Spinal cord (tissue), 10 donors: Measurements from ENCODE around the gene USF2. TPM values are rescaled to one million over a fixed set of nuclear protein-coding genes. Genes with fewer than 3 reads are reported as not detected.
"Not testable (repeated sequence)": the region's sequence is repeated elsewhere in the genome, so short reads cannot be mapped to it uniquely, and the experiment has no call there.

ENCODE experiments used
- DNase-seq, 6 donors: peaks; one replicate each; pipeline versions ENCODE4 v3.0.0 to v3.0.0-alpha.2; 2013 to 2015; ENCODE audit warnings: low spot score in 6 of 6, low read depth in 4 of 6
- H3K27ac ChIP-seq: one replicate; pipeline ENCODE4 v1.5.1; 2013; ENCODE audit warnings: low read depth, low read length, control low read depth
- H3K27me3 ChIP-seq: one replicate; pipeline ENCODE4 v1.6.1; 2013; ENCODE audit warnings: low read length; ENCODE audit not compliant: control insufficient read depth, insufficient read depth
- H3K36me3 ChIP-seq: one replicate; pipeline ENCODE4 v1.6.1; 2013; ENCODE audit warnings: low read length; ENCODE audit not compliant: control insufficient read depth, insufficient read depth
- H3K4me1 ChIP-seq: one replicate; pipeline ENCODE4 v1.6.1; 2013; ENCODE audit warnings: low read length; ENCODE audit not compliant: control insufficient read depth, insufficient read depth
- H3K4me3 ChIP-seq: one replicate; pipeline ENCODE4 v1.5.1; 2013; ENCODE audit warnings: low read depth, low read length, control low read depth
- H3K9me3 ChIP-seq: one replicate; pipeline ENCODE4 v1.6.1; 2013; ENCODE audit warnings: low read length; ENCODE audit not compliant: control insufficient read depth, insufficient read depth
- WGBS: methylation state at CpG from one replicate; pipeline ENCODE4 v1.1.5; 2013; ENCODE audit warnings: missing lambda C conversion rate; ENCODE audit not compliant: insufficient coverage; 5-methylcytosine and 5-hydroxymethylcytosine counted together
- polyA plus RNA-seq, 2 donors: library from polyadenylated mRNA; unstranded; fragments of 120-200 nt; gene quantifications; one replicate each; pipeline ENCODE4 v1.2.1, GENCODE V29; 2013; ENCODE audit not compliant: insufficient read length in 2 of 2
- total RNA-seq, 2 donors: library from RNA; depleted of rRNA in 1 of 2; stranded (reverse); fragments of 120-200 nt in 1 of 2; fragments of >200 nt in 1 of 2; gene quantifications; one replicate each; pipeline versions ENCODE4 v1.2.3 to v1.2.4, GENCODE V29; 2013 to 2014
- donor health status: healthy.

USF2 gene
- total and polyA plus RNA-seq, 4 donors, result 37.2 to 258 (median 162) TPM

DNA sequence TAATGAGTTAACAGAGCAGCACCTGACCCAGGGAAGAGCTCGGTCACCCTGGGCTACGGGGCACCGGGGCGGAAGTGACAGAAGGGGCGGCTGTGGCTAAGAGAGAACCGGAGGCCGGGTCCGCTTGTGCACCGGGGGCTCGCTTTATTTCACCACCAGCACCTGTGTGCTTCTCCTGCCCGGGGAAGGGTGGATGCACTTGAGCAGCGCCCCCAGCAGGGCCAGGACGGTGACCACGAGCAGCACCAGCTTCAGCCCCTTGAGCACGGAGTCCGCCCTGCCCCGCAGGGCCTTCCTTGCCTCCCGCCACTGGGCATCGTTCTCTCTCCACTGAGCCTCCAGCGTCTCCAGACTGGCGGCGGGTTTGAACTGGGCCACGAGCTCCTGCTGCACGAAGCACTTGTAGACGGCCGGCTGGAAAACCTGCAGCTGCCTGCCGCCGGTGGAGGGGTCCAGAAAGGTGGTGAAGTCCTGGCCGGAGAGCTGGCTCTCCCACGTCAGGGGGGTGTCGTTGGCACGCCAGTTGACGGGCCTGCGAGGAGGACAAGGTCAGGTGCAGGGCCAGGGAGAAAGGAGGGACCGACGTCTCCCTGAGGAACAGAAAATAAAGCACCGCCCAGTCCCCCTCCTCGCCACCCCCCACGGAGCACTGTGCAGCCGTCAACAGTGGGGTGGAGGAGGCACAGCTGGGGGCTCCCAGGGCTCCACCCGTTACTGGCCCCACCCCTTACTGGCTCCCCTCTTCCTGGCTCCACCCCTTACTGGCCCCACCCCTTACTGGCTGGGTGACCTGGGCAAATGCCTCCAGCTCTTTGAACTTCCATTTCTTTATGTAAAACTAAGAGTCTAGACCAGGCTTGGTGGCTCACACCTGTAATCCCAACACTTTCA is 43.8 kb upstream of the USF2 start:
- Histone ChIP-seq H3K27me3 (no peaks in the 10 kb centered on the region), H3K27ac (no peak overlapping the region), H3K36me3 (no peaks in the 10 kb centered on the region), H3K4me1 (peaks cover 6% of the 10 kb centered on the region), H3K4me3 (no peak overlapping the region), H3K9me3 (no peaks in the 10 kb centered on the region)
- WGBS, result 41% methylated on average over 35 of the region's 41 CpGs
- no peak for DNase-seq

DNA sequence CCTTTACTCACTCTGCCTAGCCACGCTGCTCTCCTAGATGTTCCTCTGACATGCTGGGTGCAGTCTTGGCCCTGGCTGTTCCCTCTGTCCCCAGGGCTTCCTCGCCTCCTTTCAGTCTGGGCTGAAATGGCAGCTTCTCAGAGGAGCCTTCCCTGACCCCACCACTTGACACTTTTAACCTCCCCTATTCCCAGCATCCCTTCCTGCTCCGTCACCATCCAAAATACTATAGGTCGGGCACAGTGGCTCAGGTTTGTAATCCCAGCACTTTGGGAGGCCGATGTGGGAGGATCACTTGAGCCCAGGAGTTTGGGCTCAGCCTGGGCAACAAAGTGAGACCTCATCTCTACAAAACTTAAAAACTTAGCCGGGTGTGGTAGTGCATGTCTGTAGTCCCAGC is 42.8 kb upstream of the USF2 start:
- H3K36me3 ChIP-seq, result no peaks in the 10 kb centered on the region
- WGBS, result 85% methylated on average over 5 of the region's 6 CpGs
- peaks cover 6% of the 10 kb centered on the region for H3K4me1 ChIP-seq
- no peak overlapping the region for H3K27ac ChIP-seq
- no peaks in the 10 kb centered on the region for H3K27me3 ChIP-seq
- H3K9me3 ChIP-seq, result no peaks in the 10 kb centered on the region
- DNase-seq, result no peak
- H3K4me3 ChIP-seq, result no peak overlapping the region

DNA sequence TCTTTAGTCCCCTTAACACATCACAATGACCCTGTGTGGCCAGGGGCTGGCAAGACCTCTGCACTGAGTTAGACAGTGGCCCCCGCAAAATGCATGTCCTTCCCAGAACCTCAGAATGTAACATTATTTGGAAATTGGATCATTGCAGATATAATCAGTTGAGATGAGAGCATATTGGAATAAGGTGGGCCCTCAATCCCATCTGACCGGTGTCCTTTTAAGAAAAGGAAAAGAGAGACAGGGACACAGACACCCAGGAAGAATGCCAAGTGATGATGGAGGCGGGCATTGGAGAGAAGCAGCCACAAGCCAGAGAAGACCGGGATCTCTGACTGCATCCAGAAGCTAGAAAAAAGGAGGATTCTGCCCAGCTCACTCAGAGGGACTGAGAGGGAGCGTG is 42.0 kb upstream of the USF2 start:
- no peak overlapping the region for H3K27ac ChIP-seq
- no peaks in the 10 kb centered on the region for H3K9me3 ChIP-seq
- no peaks in the 10 kb centered on the region for H3K27me3 ChIP-seq
- H3K36me3 ChIP-seq, result no peaks in the 10 kb centered on the region
- H3K4me3 ChIP-seq, result no peak overlapping the region
- no peak for DNase-seq
- 79% methylated on average over 4 of the region's 5 CpGs for WGBS
- peaks cover 6% of the 10 kb centered on the region for H3K4me1 ChIP-seq

DNA sequence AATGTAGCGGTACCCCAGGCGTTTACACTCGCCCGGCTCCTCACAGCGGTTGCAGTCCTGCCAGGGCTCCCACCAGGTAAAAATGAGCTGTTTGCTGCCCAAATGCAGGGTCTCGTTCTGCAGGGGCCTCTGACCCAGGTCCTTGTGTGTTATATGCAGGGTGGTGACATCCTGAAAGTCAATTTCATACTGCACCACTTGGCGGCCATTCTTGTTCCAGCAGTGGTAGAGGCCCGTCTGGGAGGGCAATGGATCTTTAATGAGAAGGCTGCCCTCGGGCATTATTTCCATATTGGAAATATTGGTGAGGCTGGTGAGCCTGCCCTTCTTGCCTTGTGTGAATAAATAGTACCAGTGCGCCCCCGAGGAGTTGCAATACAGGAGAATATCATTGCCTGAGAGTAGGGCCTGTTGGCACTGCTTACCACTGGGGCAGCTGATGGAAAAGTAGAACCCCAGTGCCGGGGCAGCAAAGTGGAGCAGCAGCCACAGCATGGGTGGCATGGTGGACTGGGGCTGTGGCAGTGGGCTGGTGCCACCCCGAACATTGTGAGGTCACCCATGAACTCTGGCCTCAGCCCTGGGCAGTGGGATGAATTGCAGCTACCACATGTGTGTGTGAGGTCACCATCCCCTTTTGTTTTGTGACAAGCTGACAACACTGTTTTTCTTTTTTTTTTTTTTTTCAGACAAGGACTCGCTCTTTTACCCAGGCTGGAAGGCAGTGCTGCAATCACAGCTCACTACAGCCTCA is 40.4 kb upstream of the USF2 start, which contains the start of gene FAM187B:
FAM187B (minus strand) TSS at position 563 of the 754 bp plus-strand sequence; CDS start at position 504, 59 bp downstream.
- no peak for DNase-seq
- Histone ChIP-seq H3K27me3 (no peaks in the 10 kb centered on the region), H3K27ac (no peak within 1 kb of the TSS), H3K4me1 (peaks cover 6% of the 10 kb centered on the region), H3K9me3 (no peaks in the 10 kb centered on the region), H3K4me3 (no peak within 1 kb of the TSS), H3K36me3 (no peaks in the 10 kb centered on the region)
- 84% methylated on average over 7 of the region's 14 CpGs for WGBS

DNA sequence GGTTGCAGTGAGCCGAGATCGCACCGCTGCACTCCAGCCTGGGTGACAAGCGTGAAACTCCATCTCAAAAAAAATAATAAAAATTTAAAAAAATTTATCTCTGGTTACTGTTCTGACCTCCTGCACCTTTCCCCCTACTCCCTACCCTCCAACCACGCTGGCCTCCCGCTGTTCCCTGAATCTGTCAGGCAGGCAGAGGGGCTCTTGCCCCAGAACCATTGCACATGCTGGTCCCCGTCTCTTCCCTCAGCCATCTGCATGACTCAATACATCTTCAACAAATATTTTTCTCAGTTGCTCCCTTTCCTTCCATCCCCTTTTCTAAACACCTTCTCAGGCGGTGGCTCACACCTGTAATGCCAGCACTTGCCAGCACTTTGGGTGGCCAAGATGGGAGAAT is 39.2 kb upstream of the USF2 start:
- peaks cover 6% of the 10 kb centered on the region for H3K4me1 ChIP-seq
- no peaks in the 10 kb centered on the region for H3K36me3 ChIP-seq
- H3K9me3 ChIP-seq, result no peaks in the 10 kb centered on the region
- no peaks in the 10 kb centered on the region for H3K27me3 ChIP-seq
- 78% methylated on average over 4 of the region's 8 CpGs for WGBS
- DNase-seq, result no peak
- no peak overlapping the region for H3K4me3 ChIP-seq
- no peak overlapping the region for H3K27ac ChIP-seq

DNA sequence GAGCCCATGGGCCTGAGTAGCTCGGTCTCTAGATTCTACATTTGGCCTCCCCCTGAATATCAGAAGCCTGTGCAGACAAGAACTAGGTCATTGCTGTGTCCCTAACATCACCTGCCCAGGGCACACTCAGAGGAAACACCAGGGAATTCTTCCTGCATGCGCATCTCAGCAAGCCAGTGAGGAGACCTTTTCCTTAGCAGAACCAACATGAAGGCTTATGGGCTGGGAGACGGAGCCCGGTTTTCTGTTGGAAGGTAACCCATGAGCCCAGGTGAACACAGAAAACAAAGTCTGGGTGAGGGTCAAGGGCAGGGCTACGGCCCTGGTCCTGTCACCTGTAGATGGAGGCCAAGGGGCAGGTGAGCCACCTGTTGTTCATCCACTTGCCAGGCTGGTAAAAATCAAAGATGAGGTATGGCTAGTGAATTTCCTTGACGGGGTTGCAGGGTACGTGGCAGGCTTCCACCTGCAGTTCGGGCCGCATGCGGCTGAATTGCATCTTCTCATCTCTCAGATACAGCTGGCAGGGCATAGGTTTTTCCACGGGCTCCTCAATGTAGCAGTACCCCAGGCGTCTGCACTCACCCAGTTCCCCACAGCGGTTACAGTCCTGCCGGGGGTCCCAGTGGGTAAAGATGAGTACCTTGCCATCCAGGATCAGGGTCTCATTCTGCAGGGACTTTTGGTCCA is 36.7 kb upstream of the USF2 start:
- H3K27me3 ChIP-seq, result no peaks in the 10 kb centered on the region
- no peaks in the 10 kb centered on the region for H3K36me3 ChIP-seq
- no peak overlapping the region for H3K27ac ChIP-seq
- no peaks in the 10 kb centered on the region for H3K4me1 ChIP-seq
- no peak for DNase-seq
- H3K9me3 ChIP-seq, result no peaks in the 10 kb centered on the region
- 80% methylated on average over 12 of the region's 14 CpGs for WGBS
- H3K4me3 ChIP-seq, result no peak overlapping the region

DNA sequence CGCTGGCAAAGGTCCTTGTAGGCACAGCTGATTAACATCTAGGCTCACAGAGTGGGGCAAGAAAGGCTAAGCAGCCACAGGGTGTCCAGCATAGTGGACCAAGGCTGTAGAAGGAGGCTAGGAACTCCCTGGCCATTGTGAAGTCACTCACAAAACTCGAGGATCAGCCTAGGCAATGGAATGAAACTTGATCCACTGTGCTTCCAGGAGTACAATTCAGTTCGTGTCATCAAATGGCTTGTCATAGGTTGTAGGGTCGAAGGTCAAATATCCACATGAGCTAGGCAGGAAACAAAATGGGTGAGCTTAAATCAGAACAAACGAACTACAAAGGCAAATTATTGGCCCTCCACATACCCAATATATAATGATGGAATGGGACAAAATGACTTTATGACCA is 35.9 kb upstream of the USF2 start:
- H3K9me3 ChIP-seq, result no peaks in the 10 kb centered on the region
- H3K36me3 ChIP-seq, result no peaks in the 10 kb centered on the region
- DNase-seq, result no peak
- no peaks in the 10 kb centered on the region for H3K4me1 ChIP-seq
- H3K4me3 ChIP-seq, result no peak overlapping the region
- no peaks in the 10 kb centered on the region for H3K27me3 ChIP-seq
- 44% methylated on average over 3 of the region's 5 CpGs for WGBS
- H3K27ac ChIP-seq, result no peak overlapping the region

DNA sequence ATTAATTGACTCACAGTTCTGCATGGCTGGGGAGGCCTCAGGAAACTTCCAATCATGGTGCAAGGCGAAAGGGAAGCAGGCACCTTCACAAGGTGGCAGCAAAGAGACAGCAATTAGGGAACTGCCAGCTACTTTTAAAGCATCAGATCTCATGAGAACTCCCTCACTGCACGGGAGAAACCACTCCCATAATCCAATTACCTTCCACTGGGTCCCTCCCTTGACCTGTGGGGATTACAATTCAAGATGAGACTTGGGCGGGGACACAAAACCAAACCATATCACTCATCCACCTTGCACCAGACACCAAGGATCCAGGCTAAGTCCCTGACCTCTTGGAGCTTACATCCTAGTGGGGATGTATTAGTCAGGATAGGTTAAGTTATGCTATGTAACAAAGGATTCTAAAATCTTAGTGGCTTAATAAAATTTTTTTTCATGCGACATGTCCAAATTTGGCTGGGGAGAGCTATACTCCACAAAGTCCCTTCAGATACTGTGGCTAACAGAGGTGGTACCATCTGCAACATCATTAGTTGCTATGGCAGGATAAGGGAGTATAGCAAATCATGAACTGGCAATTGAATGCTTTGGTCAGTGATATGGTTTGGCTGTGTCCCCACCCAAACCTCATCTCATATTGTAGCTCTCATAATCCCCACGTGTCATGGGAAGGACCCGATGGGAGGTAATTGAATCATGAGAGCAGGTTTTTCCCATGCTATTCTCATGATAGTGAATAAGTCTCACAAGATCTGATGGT is 31.9 kb upstream of the USF2 start:
- H3K4me1 ChIP-seq, result no peaks in the 10 kb centered on the region
- WGBS, result 100% methylated on average over 1 of the region's 6 CpGs

DNA sequence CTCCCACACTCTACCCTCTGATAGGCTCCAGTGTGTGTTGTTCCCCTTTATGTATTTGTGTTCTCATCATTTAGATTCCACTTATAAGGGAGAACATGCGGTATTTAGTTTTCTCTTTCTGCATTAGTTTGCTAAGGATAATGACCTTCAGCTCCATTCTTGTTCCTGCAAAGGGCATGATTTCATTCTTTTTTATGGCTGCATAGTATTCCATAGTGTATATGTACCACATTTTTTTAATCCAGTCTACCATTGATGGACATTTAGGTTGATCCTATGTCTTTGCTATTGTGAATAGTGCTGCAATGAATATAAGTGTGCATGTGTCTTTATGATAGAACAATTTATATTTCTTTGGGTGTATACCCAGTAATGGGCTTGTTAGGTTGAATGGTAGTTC is 29.2 kb upstream of the USF2 start:
- H3K27me3 ChIP-seq, H3K36me3 ChIP-seq, H3K27ac ChIP-seq, DNase-seq, H3K4me1 ChIP-seq, H3K4me3 ChIP-seq, H3K9me3 ChIP-seq: not testable (repeated sequence)
- no CpG with 5 or more reads among the region's 1 CpG for WGBS

More for the DNA sequence above, 31.9 kb upstream of the USF2 start:
- no peak for DNase-seq
- Histone ChIP-seq H3K36me3 (no peaks in the 10 kb centered on the region), H3K27ac (no peak overlapping the region), H3K27me3 (no peaks in the 10 kb centered on the region), H3K9me3 (peaks cover 3% of the 10 kb centered on the region), H3K4me3 (no peak overlapping the region)
